ENCODE measurements around the gene JAG1.

- TF ChIP-seq TOX (CRISPR knock-in tag; IDR thresholded peaks at IDR 0.05; ENCODE audit: borderline replicate concordance) (no peak), RARB (CRISPR knock-in tag; IDR thresholded peaks at IDR 0.05) (no peak), ZNF565 (CRISPR knock-in tag; conservative IDR thresholded peaks at IDR 0.05; ENCODE audit: low read depth) (no peak), GLIS3 (CRISPR knock-in tag; IDR thresholded peaks at IDR 0.05) (no peak), CREB5 (CRISPR knock-in tag; IDR thresholded peaks at IDR 0.05; ENCODE audit: low read depth) (no peak), CSRNP3 (CRISPR knock-in tag; IDR thresholded peaks at IDR 0.05) (no peak), ISL1 (CRISPR knock-in tag; IDR thresholded peaks at IDR 0.05) (no peak), ARNTL (CRISPR knock-in tag; IDR thresholded peaks at IDR 0.05; ENCODE audit: borderline replicate concordance, low read depth) (no peak), ESRRG (CRISPR knock-in tag; IDR thresholded peaks at IDR 0.05) (no peak)
- TF ChIP-seq, protein P1, sequence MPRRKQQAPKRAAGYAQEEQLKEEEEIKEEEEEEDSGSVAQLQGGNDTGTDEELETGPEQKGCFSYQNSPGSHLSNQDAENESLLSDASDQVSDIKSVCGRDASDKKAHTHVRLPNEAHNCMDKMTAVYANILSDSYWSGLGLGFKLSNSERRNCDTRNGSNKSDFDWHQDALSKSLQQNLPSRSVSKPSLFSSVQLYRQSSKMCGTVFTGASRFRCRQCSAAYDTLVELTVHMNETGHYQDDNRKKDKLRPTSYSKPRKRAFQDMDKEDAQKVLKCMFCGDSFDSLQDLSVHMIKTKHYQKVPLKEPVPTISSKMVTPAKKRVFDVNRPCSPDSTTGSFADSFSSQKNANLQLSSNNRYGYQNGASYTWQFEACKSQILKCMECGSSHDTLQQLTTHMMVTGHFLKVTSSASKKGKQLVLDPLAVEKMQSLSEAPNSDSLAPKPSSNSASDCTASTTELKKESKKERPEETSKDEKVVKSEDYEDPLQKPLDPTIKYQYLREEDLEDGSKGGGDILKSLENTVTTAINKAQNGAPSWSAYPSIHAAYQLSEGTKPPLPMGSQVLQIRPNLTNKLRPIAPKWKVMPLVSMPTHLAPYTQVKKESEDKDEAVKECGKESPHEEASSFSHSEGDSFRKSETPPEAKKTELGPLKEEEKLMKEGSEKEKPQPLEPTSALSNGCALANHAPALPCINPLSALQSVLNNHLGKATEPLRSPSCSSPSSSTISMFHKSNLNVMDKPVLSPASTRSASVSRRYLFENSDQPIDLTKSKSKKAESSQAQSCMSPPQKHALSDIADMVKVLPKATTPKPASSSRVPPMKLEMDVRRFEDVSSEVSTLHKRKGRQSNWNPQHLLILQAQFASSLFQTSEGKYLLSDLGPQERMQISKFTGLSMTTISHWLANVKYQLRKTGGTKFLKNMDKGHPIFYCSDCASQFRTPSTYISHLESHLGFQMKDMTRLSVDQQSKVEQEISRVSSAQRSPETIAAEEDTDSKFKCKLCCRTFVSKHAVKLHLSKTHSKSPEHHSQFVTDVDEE (CRISPR knock-in tag; IDR thresholded peaks at IDR 0.05), result no peak
- TF ChIP-seq, protein P2, sequence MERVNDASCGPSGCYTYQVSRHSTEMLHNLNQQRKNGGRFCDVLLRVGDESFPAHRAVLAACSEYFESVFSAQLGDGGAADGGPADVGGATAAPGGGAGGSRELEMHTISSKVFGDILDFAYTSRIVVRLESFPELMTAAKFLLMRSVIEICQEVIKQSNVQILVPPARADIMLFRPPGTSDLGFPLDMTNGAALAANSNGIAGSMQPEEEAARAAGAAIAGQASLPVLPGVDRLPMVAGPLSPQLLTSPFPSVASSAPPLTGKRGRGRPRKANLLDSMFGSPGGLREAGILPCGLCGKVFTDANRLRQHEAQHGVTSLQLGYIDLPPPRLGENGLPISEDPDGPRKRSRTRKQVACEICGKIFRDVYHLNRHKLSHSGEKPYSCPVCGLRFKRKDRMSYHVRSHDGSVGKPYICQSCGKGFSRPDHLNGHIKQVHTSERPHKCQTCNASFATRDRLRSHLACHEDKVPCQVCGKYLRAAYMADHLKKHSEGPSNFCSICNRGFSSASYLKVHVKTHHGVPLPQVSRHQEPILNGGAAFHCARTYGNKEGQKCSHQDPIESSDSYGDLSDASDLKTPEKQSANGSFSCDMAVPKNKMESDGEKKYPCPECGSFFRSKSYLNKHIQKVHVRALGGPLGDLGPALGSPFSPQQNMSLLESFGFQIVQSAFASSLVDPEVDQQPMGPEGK (CRISPR knock-in tag; IDR thresholded peaks at IDR 0.05; ENCODE audit: borderline replicate concordance), result no peak
Observed at GRCh38 chr20:10683537-10683936, 9.7 kb upstream of the JAG1 start.
